ENCODE measurements around the gene NOC4L. TPM values are rescaled to one million over a fixed set of nuclear protein-coding genes. Genes with fewer than 3 reads are reported as not detected.

NOC4L gene
- total RNA-seq, 2 experiments from 2014 or later: 23.4 to 23.6 TPM

DNA sequence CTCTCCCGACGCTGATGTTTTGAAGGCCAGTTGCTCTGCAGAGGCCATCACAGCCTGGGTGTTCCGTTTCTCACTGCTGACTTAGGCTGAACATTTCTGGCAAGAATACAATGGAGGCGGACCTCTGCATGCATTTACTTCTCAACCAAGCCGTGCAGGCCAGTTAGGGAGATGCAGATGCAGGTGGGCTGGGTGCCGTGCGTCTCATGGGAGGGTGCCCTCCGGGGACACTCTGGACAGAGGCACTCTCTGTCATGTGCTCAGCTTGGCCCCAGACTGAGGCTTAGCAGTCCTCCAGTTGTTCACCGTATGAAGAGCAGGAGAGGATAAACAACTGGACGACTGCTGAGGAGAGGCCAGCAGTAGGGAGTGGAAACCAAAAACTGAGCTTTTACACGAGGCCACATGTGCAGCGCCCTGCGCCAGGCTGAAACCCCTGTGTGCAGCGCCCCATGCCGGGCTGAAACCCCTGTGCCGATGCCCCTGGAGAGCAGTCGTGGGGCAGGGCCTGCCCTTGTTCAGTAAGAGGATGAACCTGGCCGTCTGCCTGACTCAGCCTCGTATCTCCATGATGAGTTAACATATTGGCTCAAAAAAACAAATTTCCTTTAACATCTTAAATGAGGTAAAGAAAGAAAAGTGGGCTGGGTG lies 32.5 kb upstream of the NOC4L start:
- CTCF ChIA-PET: no interaction called here
- POLR2A ChIA-PET: no interaction called here
- H3K27ac Mint-ChIP-seq: no peak overlapping the region

DNA sequence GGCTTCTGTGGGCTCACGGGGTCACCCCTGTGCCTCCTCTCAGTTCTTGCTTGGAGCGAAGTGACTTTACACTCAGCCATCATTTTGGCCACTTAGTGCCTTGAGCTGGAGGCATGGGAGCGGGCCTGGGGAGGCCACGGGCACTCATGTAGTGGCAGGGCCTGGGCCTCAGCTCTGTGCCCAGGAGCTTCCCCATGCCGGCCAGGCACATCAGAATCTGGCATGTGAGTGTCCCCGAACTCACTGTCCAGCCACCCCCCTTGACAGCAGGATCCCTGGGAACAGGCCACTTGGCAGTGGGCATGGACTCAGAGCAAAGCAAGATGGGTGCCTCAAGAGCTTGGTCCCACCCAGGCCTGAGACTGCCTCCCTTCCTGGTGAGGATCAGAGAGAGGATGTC lies 29.6 kb upstream of the NOC4L start:
- no peak for DNase-seq
- peaks cover 15% of the 10 kb centered on the region for H3K36me3 Mint-ChIP-seq (ENCODE audit: low read depth)
- H3K27me3 Mint-ChIP-seq: no peaks in the 10 kb centered on the region
- H3K9me3 Mint-ChIP-seq: no peaks in the 10 kb centered on the region
- CTCF ChIA-PET: no interaction called here
- no peak overlapping the region for H3K27ac Mint-ChIP-seq
- no peak overlapping the region for H3K4me3 Mint-ChIP-seq
- no peaks in the 10 kb centered on the region for H3K4me1 Mint-ChIP-seq
- POLR2A ChIA-PET: no interaction called here

More for the DNA sequence above, 32.5 kb upstream of the NOC4L start:
- DNase-seq: no peak
- Mint-ChIP-seq H3K27me3 (no peaks in the 10 kb centered on the region), H3K36me3 (ENCODE audit: low read depth) (peaks cover 21% of the 10 kb centered on the region), H3K4me1 (no peaks in the 10 kb centered on the region), H3K9me3 (no peaks in the 10 kb centered on the region), H3K4me3 (no peak overlapping the region)

DNA sequence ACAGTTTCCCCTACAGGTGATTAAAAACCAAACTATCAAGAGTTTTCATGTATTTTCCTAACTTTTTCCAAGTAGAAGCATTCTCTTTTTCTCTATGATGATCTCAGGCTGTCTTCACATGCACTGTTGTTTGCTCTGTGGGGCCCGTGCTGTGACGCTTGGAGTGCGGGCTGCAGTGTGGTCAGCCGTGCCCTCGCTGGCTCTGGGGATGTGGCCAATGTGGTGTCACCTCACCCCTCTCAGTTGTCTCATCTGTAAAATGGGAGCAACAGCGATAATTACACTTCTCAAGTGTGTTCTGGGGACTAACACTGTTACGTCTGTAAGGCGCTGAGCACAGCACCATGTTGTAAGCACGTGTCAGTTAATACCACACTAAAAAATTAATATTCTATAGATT lies 28.8 kb upstream of the NOC4L start:
- H3K4me3 Mint-ChIP-seq: no peak overlapping the region
- no peak for DNase-seq
- POLR2A ChIA-PET: no interaction called here
- H3K27me3 Mint-ChIP-seq: no peaks in the 10 kb centered on the region
- no peaks in the 10 kb centered on the region for H3K4me1 Mint-ChIP-seq
- CTCF ChIA-PET: no interaction called here
- H3K36me3 Mint-ChIP-seq (ENCODE audit: low read depth): peaks cover 11% of the 10 kb centered on the region
- H3K27ac Mint-ChIP-seq: no peak overlapping the region
- H3K9me3 Mint-ChIP-seq: no peaks in the 10 kb centered on the region

DNA sequence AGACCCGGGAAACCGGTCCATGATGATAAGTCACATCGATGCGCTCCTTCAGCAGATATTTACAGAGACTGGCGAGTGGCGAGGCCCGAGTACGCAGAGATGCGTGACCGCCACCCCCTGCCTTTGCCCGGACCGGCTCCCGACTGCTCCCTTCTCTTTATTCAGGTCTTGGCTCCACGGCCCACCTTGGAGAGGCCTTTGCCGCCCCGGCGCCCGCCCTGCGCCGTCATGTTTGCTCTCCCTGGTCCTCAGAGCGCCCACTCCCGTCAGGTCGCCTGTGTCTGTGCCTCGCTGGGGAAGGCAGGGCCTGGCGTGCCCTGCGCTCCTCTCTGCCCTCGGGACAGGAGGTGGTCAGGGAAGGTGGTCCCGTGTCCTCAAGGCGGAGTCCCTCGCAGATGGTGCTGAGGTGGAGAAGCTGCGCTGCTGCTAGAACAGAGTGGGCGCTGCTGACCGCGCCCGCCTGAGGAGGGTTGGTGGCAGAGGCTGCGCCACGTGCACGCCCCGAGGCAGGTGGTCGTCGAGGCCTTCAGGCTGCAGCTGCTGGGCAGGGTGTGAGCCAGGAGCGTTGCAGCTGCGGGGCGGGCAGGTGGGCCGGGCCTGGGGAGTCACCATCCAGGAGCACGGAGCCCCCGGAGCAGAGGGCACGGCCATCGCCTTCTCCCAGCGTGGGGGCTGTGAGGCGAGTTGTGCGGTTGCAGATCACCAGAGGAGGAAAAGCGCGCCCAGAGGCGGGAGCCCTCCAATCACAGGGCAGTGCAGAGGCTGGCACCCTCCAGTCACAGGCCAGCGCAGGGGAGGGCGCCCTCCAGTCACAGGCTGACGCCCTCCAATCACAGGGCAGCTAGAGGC lies 27.3 kb upstream of the NOC4L start:
- ChIA-PET POLR2A (no interaction called here), CTCF (no interaction called here)
- Mint-ChIP-seq H3K36me3 (ENCODE audit: low read depth) (peaks cover 6% of the 10 kb centered on the region), H3K4me1 (no peaks in the 10 kb centered on the region), H3K27me3 (no peaks in the 10 kb centered on the region), H3K4me3 (no peak overlapping the region), H3K27ac (no peak overlapping the region), H3K9me3 (no peaks in the 10 kb centered on the region)
- DNase-seq: no peak

DNA sequence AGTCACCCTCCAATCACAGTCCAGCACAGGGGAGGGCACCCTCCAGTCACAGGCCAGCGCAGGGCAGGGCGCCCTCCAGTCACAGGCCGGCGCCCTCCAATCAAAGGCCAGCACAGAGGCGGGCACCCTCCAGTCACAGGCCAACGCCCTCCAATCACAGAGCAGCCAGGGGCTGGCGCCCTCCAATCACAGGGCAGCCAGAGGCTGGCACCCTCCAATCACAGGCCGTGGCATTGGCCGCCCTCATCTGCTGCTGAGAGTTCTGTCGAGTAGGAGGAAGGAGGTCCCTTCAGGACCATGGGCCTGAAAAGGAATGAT lies 26.7 kb upstream of the NOC4L start:
- Mint-ChIP-seq H3K27ac (no peak overlapping the region), H3K9me3 (no peaks in the 10 kb centered on the region), H3K36me3 (ENCODE audit: low read depth) (peaks cover 6% of the 10 kb centered on the region), H3K4me1 (no peaks in the 10 kb centered on the region), H3K27me3 (no peaks in the 10 kb centered on the region), H3K4me3 (no peak overlapping the region)
- CTCF ChIA-PET: no interaction called here
- POLR2A ChIA-PET: no interaction called here
- DNase-seq: no peak

DNA sequence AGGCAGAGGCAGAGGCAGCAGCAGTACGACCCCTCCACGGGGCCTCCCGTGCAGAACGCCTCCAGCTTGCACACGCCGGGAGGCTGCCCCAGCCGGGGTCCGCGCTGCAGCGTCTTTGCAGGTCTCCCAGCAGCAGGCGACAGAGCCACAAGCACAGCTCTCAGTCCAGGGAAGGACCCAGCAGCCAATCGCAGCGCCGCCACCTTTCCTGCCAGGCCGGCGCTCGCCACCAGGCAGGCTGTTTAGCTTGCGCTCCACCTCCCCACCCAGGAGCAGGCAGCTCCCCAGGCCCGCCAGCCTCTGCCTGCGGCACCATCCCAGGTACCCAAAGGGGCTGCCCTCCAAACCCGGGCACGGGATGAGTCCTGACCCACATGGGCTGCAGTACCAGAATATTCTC lies 25.4 kb upstream of the NOC4L start:
- POLR2A ChIA-PET: no interaction called here

DNA sequence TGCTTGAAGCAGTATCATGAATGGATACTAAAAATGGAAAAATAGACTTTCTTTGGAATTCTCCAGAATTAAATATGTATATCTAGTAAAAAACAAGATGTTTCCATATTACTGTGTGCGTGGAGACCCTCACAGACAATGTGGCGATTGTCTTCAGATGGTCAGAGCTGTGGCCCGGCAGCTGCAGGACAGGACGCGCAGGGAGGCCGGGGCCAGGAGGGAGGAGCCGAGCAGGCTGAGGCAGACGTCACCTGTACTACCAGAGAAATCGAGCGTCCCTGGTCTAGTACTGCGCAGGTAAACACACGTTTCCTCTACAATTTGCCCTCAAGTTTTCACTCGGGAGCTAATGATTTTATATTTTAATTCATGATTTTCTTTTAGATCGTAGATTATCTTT lies 23.0 kb upstream of the NOC4L start:
- POLR2A ChIA-PET: no interaction called here

More for the DNA sequence above, 25.4 kb upstream of the NOC4L start:
- Mint-ChIP-seq H3K9me3 (no peaks in the 10 kb centered on the region), H3K36me3 (ENCODE audit: low read depth) (peaks cover 7% of the 10 kb centered on the region), H3K4me3 (no peak overlapping the region), H3K4me1 (no peaks in the 10 kb centered on the region), H3K27me3 (no peaks in the 10 kb centered on the region), H3K27ac (no peak overlapping the region)
- DNase-seq: no peak
- CTCF ChIA-PET: no interaction called here

DNA sequence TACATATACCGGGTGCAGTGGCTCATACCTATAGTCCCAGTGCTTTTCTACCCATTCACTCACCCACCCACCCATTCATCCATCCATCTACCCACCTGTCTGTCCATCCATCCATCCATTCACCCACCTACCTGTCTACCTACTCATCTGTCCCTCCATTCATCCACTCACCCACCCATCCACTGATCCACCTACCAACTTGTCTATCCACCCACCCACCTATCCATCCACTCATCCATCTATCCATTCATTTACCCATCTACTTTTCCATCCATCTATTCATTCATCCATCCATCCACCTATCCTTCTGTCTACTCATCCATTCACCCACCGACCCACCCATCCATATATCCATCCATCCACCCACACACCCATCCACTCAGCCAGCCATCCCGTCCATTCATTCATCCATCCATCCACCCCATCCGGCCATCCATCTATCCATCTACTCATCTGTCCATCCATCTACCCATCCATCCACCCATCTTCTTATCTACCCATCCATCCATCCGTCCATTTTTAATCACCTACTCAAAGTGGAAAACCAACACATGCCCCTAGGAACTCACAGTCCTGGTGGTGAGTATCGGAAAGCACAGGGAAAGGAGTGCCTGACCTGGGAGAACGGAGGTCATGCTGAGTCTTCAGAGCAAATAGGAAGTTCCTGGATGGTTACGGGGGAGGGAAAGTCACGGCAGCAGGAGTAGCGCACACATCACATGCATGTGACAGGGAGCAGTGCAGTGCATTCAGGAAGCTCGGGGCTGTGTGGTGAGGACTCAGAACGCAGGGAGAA lies 20.1 kb upstream of the NOC4L start:
- DNase-seq: no peak
- H3K4me3 Mint-ChIP-seq: no peak overlapping the region
- H3K4me1 Mint-ChIP-seq: no peaks in the 10 kb centered on the region
- no peaks in the 10 kb centered on the region for H3K27me3 Mint-ChIP-seq
- no peak overlapping the region for H3K27ac Mint-ChIP-seq
- CTCF ChIA-PET: no interaction called here
- POLR2A ChIA-PET: no interaction called here
- H3K9me3 Mint-ChIP-seq: peaks cover 5% of the 10 kb centered on the region
- H3K36me3 Mint-ChIP-seq (ENCODE audit: low read depth): peaks cover 34% of the 10 kb centered on the region

More for the DNA sequence above, 23.0 kb upstream of the NOC4L start:
- no peak overlapping the region for H3K27ac Mint-ChIP-seq
- no peaks in the 10 kb centered on the region for H3K9me3 Mint-ChIP-seq
- H3K4me3 Mint-ChIP-seq: no peak overlapping the region
- H3K4me1 Mint-ChIP-seq: no peaks in the 10 kb centered on the region
- H3K36me3 Mint-ChIP-seq (ENCODE audit: low read depth): peaks cover 15% of the 10 kb centered on the region
- CTCF ChIA-PET: no interaction called here
- DNase-seq: no peak
- no peaks in the 10 kb centered on the region for H3K27me3 Mint-ChIP-seq

DNA sequence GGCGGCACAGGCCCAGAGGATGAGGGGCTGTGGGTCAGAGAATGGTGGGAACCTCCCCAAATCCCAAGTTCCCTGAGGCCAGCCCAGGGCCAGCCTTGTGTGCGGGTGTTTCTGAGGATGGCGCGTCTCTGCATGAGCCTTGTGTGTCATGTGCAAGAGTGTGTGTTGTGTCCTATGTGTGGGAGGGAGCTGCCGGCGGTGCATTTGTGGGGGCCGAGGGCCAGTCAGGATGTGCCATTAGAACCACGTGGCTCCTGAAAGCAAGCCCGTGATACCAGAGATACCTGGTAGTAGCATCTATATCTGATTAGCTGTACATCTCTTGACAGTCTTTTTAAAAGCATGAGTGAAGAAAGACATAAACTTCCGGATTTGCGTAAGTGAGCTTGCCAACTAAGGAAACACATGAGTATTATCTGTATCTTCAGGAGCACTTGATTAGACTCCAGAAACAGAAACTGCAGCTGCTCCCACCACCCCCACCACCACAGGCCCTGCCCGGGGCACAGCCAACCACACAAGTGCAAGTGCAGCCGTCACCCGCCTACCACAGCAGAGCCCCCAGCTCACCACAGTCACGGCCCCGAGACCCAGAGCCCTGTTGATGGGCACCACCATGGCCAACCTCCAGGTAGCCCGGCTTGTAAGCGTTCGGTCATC lies 19.4 kb upstream of the NOC4L start:
- peaks cover 5% of the 10 kb centered on the region for H3K9me3 Mint-ChIP-seq
- H3K27me3 Mint-ChIP-seq: no peaks in the 10 kb centered on the region
- no peaks in the 10 kb centered on the region for H3K4me1 Mint-ChIP-seq
- no peak overlapping the region for H3K27ac Mint-ChIP-seq
- no peak for DNase-seq
- peaks cover 34% of the 10 kb centered on the region for H3K36me3 Mint-ChIP-seq (ENCODE audit: low read depth)
- ChIA-PET POLR2A (no interaction called here), CTCF (no interaction called here)
- H3K4me3 Mint-ChIP-seq: no peak overlapping the region

DNA sequence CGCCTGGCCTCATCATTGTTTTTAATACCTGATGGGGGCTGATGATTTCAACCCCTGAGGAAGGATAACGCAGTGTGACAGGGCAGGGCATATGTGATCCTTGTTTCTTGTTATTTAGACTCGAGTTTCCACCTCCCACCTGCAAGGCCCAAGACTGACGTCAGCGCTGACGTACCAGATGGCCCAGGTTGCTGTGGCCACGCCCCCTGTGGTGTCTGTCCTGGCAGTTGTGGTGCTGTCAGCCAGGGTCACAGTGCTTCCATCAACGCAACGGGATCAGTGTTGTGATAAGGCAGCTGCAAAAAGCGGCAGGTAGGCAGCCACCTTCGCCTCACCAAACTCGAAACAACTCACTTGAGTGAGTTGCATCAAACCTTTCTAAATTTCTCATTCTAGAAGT lies 18.5 kb upstream of the NOC4L start:
- ChIA-PET CTCF (no interaction called here), POLR2A (no interaction called here)
- no peak overlapping the region for H3K4me3 Mint-ChIP-seq
- H3K9me3 Mint-ChIP-seq: peaks cover 5% of the 10 kb centered on the region
- H3K27me3 Mint-ChIP-seq: no peaks in the 10 kb centered on the region
- no peak for DNase-seq
- H3K36me3 Mint-ChIP-seq (ENCODE audit: low read depth): peaks cover 34% of the 10 kb centered on the region
- H3K27ac Mint-ChIP-seq: no peak overlapping the region
- no peaks in the 10 kb centered on the region for H3K4me1 Mint-ChIP-seq

DNA sequence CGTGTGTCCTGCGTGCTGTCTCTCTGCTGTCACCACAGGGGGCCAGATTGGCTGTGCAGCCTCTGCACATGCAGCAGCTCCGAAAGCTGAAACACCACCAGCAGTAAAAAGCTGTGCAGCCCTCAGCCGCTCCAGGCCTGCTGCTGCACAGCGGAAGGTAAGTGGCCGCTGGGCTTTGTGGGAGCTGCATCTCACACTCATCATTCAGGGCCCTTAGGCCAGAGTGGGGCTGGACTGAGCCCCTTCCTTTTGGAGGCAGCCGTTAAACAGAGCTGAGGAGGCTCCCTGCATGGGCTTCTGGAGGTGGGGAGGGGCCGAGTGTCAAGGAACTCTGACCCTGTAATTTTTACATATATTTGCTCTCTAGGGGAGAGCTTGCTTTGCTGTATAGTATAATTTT lies 17.2 kb upstream of the NOC4L start:
- no peak for DNase-seq
- Mint-ChIP-seq H3K9me3 (peaks cover 5% of the 10 kb centered on the region), H3K4me1 (no peaks in the 10 kb centered on the region), H3K27ac (no peak overlapping the region), H3K36me3 (ENCODE audit: low read depth) (peaks cover 34% of the 10 kb centered on the region), H3K4me3 (no peak overlapping the region), H3K27me3 (no peaks in the 10 kb centered on the region)
- CTCF ChIA-PET: no interaction called here
- POLR2A ChIA-PET: no interaction called here

DNA sequence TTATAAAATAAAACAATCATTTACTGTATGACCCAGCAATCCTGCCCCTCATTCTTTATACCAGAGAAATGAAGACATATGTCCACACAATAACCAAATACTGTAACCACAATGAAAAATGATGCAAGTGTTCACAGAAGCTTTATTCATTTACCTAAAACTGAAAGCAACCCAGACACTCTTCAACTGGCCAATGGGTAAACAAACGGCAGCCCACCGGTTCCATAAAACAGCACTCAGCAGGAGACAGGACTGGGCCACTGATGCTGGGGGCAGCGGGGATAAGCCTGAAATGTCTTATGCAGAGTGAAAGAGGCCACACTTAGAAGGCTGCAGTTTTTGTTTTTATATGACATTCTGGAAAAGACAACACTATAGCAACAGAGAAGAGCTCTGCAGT lies 15.2 kb upstream of the NOC4L start:
- no peak overlapping the region for H3K27ac Mint-ChIP-seq
- POLR2A ChIA-PET: no interaction called here
- CTCF ChIA-PET: no interaction called here

DNA sequence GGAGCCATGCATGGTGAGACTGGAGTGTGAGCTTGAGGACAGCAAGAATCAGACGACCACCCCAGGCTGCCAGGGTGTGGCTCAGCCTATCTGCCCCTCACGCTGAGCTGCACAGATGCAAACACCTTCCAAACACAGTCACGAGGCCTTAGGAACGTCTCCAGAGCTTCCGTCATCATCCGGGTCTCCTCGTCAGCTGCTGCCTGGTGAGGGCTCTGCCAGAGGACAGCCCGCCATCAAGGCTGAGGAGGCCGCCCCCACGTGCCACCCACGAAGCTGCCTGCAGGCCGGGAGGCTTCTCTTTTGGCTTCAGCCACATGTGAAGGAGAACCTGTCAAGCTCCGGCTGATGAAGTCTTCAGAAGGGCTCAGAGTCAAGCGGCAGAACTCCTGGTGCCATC lies 13.6 kb upstream of the NOC4L start:
- no peak for DNase-seq
- Mint-ChIP-seq H3K4me3 (no peak overlapping the region), H3K27ac (no peak overlapping the region), H3K9me3 (peaks cover 5% of the 10 kb centered on the region), H3K4me1 (no peaks in the 10 kb centered on the region), H3K27me3 (no peaks in the 10 kb centered on the region), H3K36me3 (ENCODE audit: low read depth) (peaks cover 20% of the 10 kb centered on the region)
- ChIA-PET POLR2A (interaction anchor here (0.8 kb wide), 1 partner anchor 46 kb away, joined by 3 read pairs; no protein-coding TSS in a partner anchor), CTCF (no interaction called here)

More for the DNA sequence above, 15.2 kb upstream of the NOC4L start:
- Mint-ChIP-seq H3K36me3 (ENCODE audit: low read depth) (peaks cover 32% of the 10 kb centered on the region), H3K4me1 (no peaks in the 10 kb centered on the region), H3K9me3 (peaks cover 5% of the 10 kb centered on the region), H3K27me3 (no peaks in the 10 kb centered on the region), H3K4me3 (no peak overlapping the region)
- DNase-seq: no peak

Data from activated CD4-positive, alpha-beta memory T cell treated with anti-CD3 and anti-CD28 coated beads, Interleukin-2, amount 10 ng/mL, durations not matched to agents 7 days and 5 days (primary cell).